HCT116 (cell line): ENCODE results near the gene CTU1. TPM values are rescaled to one million over a fixed set of nuclear protein-coding genes. Genes with fewer than 3 reads are reported as not detected.

Experiments used
- ATAC-seq: fragments of 200-7000 bp; cut with Tn5 transposase; 2 replicates; pipeline ENCODE4 v1.9.1; 2020; ENCODE audit warnings: mild to moderate bottlenecking, moderate library complexity
- BruUV-seq: library from RNA; stranded (reverse); fragments of 400-500 nt; replicated peaks from 2 replicates; lab custom pipeline; 2021; lab: Mats Ljungman, UMichigan
- CTCF ChIA-PET: fragments of 300-600 bp; sonication (Branson Sonifier 250); formaldehyde crosslinking; loops from one replicate; lab custom pipeline; 2021; ENCODE audit warnings: antibody characterized with exemption; lab: Charles Lee
- POLR2A ChIA-PET: fragments of 300-600, 350-600 bp; sonication (Branson Sonifier 250); formaldehyde crosslinking; loops from one replicate; lab custom pipeline; 2021; ENCODE audit warnings: antibody characterized with exemption; lab: Charles Lee
- RAD21 ChIA-PET, 2 experiments: fragments of 300-600 bp; sonication (Branson Sonifier 250); formaldehyde crosslinking; loops; one replicate each; lab custom pipeline; 2023; ENCODE audit warnings: low total read pairs in 2 of 2; ENCODE audit not compliant: uncharacterized antibody in 2 of 2, unreplicated experiment in 2 of 2, low non-redundant PET in 1 of 2; lab: Charles Lee
- DNase-seq: peaks from one replicate; pipeline ENCODE4 v3.0.0-alpha.2; 2010; ENCODE audit warnings: low read depth, low spot score
- H2AFZ ChIP-seq: fragments of 200-600 bp; shearing (Covaris generic), sonication (generic); 2 replicates; pipeline ENCODE4 v1.6.1; 2017; ENCODE audit warnings: low read depth, mixed run types, mixed read lengths, antibody characterized with exemption, low read length; ENCODE audit not compliant: poor library complexity, severe bottlenecking
- H3K27ac ChIP-seq: 2 replicates; pipeline ENCODE4 v1.5.1; 2012; ENCODE audit warnings: low read depth, low read length
- H3K27me3 ChIP-seq: fragments of 200-600 bp; sonication (generic); 2 replicates; pipeline ENCODE4 v1.6.1; 2016; ENCODE audit warnings: mixed run types, low read length, mixed read lengths; ENCODE audit not compliant: insufficient read depth
- H3K36me3 ChIP-seq, 2 experiments: fragments of 200-500 bp in 1 of 2; fragments of 200-600 bp in 1 of 2; sonication (Bioruptor generic) in 1 of 2; sonication (generic) in 1 of 2; 2 replicates each; pipeline versions ENCODE4 v1.5.1 to v1.6.1; 2014 to 2016; ENCODE audit warnings: low read length in 2 of 2, inconsistent platforms in 1 of 2, mixed read lengths in 1 of 2, mixed run types in 1 of 2; ENCODE audit not compliant: insufficient read depth in 2 of 2, control insufficient read depth in 1 of 2
- H3K4me1 ChIP-seq, 2 experiments: fragments of 200-600 bp in 1 of 2; sonication (generic) in 1 of 2; 2 replicates each; pipeline versions ENCODE4 v1.5.1 to v1.6.1; 2012 to 2017; ENCODE audit warnings: low read length in 2 of 2, inconsistent platforms in 1 of 2, mild to moderate bottlenecking in 1 of 2, mixed read lengths in 1 of 2, mixed run types in 1 of 2, moderate library complexity in 1 of 2; ENCODE audit not compliant: insufficient read depth in 2 of 2, control insufficient read depth in 1 of 2
- H3K4me2 ChIP-seq: fragments of 200-600 bp; sonication (generic); 2 replicates; pipeline ENCODE4 v1.6.1; 2017; ENCODE audit warnings: mixed run types, low read length, mixed read lengths
- H3K4me3 ChIP-seq, 2 experiments: fragments of 200-600 bp in 1 of 2; sonication (generic) in 1 of 2; replicated peaks in 1 of 2; 2 replicates each; pipeline ENCODE4 v1.5.1; 2011 to 2016; ENCODE audit warnings: low read length in 2 of 2, control low read depth in 1 of 2, low read depth in 1 of 2, mild to moderate bottlenecking in 1 of 2, mixed read lengths in 1 of 2, mixed run types in 1 of 2
- H3K79me2 ChIP-seq: fragments of 200-600 bp; sonication (generic); 2 replicates; pipeline ENCODE4 v1.6.1; 2017; ENCODE audit warnings: mild to moderate bottlenecking, mixed run types, low read length, moderate library complexity, mixed read lengths; ENCODE audit not compliant: insufficient read depth
- H3K9ac ChIP-seq: fragments of 200-600 bp; sonication (generic); 2 replicates; pipeline ENCODE4 v1.6.1; 2016; ENCODE audit warnings: low read length, mixed read lengths
- H3K9me2 ChIP-seq: fragments of 200-600 bp; sonication (generic), shearing (Covaris generic); 2 replicates; pipeline ENCODE4 v1.6.1; 2017; ENCODE audit warnings: mixed run types, mild to moderate bottlenecking, moderate library complexity; ENCODE audit not compliant: insufficient read depth
- H3K9me3 ChIP-seq, 2 experiments: fragments of 200-500 bp in 1 of 2; fragments of 200-600 bp in 1 of 2; sonication (Bioruptor generic) in 1 of 2; sonication (generic) in 1 of 2; 2 replicates each; pipeline ENCODE4 v1.6.1; 2014 to 2017; ENCODE audit warnings: low read length in 2 of 2, mixed read lengths in 2 of 2, inconsistent platforms in 1 of 2, low read depth in 1 of 2, mild to moderate bottlenecking in 1 of 2, mixed run types in 1 of 2, moderate library complexity in 1 of 2; ENCODE audit not compliant: control insufficient read depth in 1 of 2, insufficient read depth in 1 of 2
- H4K20me1 ChIP-seq: fragments of 200-600 bp; sonication (generic), shearing (Covaris generic); 2 replicates; pipeline ENCODE4 v1.6.1; 2017; ENCODE audit warnings: mixed run types, mild to moderate bottlenecking, moderate library complexity; ENCODE audit not compliant: insufficient read depth
- CTCF ChIP-seq, 3 experiments: fragments of 200-600 bp in 1 of 3; sonication (generic) in 1 of 3; IDR thresholded peaks in 2 of 3; conservative IDR thresholded peaks in 1 of 3; 2 replicates each; pipeline ENCODE4 v1.5.1; 2012 to 2017; ENCODE audit warnings: low read depth in 2 of 3, low read length in 2 of 3, antibody characterized with exemption in 1 of 3, borderline replicate concordance in 1 of 3, control low read depth in 1 of 3, mild to moderate bottlenecking in 1 of 3, mixed read lengths in 1 of 3, mixed run types in 1 of 3, moderate library complexity in 1 of 3; ENCODE audit not compliant: insufficient read depth in 1 of 3
- EZH2 ChIP-seq: fragments of 200-600 bp; sonication (generic); IDR thresholded peaks from 2 replicates; pipeline ENCODE4 v1.6.1; 2017; ENCODE audit warnings: antibody characterized with exemption, mixed run types
- SIN3A ChIP-seq: IDR thresholded peaks from 2 replicates; pipeline ENCODE4 v1.6.1; 2012; ENCODE audit warnings: low read depth
- intact Hi-C: fragments of 100-400 bp; cut with micrococcal nuclease; formaldehyde crosslinking; loops from 2 replicates; pipeline ENCODE4 v1.10.0; 2022
- total RNA-seq: library from RNA; stranded (reverse); gene quantifications from one replicate; pipeline ENCODE4 v1.2.1, GENCODE V29; 2021; ENCODE audit not compliant: unreplicated experiment

Gene CTU1
- total RNA-seq, 1 experiment from 2014 or later: 14.0 TPM

- no peak for TF ChIP-seq CTCF (IDR thresholded peaks at IDR 0.05 in 2 of 3, conservative IDR thresholded peaks at IDR 0.05 in 1 of 3; ENCODE audit: borderline replicate concordance in 1 of 3, insufficient read depth in 1 of 3, low read depth in 2 of 3, low read length in 2 of 3)
Measured at GRCh38 chr19:51122112-51122981, 14.1 kb upstream of the CTU1 start (continued).

GRCh38 chr19:51121257-51121656 lies 13.0 kb upstream of the CTU1 start:
- RAD21 ChIA-PET: no interaction called here
- no TSS peak for BruUV-seq
- ATAC-seq: no peak

More at GRCh38 chr19:51121257-51121656, 13.0 kb upstream of the CTU1 start:
- no peak overlapping the region for H3K9ac ChIP-seq
- H3K9me2 ChIP-seq: no peaks in the 10 kb centered on the region
- no peaks in the 10 kb centered on the region for H3K27me3 ChIP-seq
- no peak overlapping the region for H3K4me3 ChIP-seq
- no peaks in the 10 kb centered on the region for H3K36me3 ChIP-seq
- no peak overlapping the region for H3K4me2 ChIP-seq
- no peak overlapping the region for H2AFZ ChIP-seq
- no peaks in the 10 kb centered on the region for H3K79me2 ChIP-seq
- intact Hi-C loops: no loop called here
- ChIA-PET POLR2A (no interaction called here), CTCF (no interaction called here)
- no peak overlapping the region for H3K27ac ChIP-seq
- H3K4me1 ChIP-seq: peaks cover 0 to 8% of the 10 kb centered on the region in 2 experiments; a peak in 1 of 4 replicates
- H4K20me1 ChIP-seq: no peaks in the 10 kb centered on the region
- no peak for DNase-seq
- no peaks in the 10 kb centered on the region for H3K9me3 ChIP-seq
- TF ChIP-seq EZH2 (no peak), CTCF (IDR thresholded peaks at IDR 0.05 in 2 of 3, conservative IDR thresholded peaks at IDR 0.05 in 1 of 3; ENCODE audit: borderline replicate concordance in 1 of 3, insufficient read depth in 1 of 3, low read depth in 2 of 3, low read length in 2 of 3) (no peak), SIN3A (no peak)
